GM19099 (cell line): ENCODE data around the gene WIPF1.

Experiments
- POLR2A ChIP-seq: IDR thresholded peaks from 3 replicates; pipeline ENCODE4 v1.6.1; 2011; ENCODE audit warnings: low read depth; ENCODE audit not compliant: insufficient read length; ENCODE audit errors: extremely low read depth

WIPF1 gene

DNA sequence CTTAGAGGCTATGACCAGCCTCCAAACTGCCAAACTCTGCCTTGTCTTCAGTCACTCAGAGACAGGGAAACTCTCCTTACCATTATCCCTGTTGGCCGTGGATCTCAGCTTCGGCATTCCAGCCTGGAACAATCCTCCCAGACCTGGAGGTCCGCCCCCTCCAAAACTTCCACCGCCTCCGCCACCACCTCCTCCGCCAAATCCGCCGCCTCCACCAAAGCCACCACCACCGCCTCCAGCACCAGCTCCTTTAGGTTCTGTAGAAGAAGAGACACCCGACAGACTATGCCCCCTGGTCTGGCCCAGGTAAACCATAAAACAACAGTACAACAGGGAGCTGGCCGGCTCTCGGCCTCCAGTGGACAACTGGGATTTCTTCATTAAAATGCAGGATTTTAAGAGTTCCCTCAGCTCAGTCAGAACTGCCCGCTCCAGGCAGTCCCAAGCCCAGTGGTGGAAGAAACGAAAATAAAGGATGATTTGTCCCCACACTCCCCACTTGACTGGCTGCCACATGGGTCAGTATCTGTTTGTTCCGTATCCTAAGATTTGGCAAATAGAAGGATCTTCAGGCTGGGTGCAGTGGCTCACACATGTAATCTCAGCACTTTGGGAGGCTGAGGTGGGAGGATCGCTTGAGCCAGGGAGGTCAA lies 22.4 kb downstream of the WIPF1 start:
- TF ChIP-seq POLR2A: no peak

DNA sequence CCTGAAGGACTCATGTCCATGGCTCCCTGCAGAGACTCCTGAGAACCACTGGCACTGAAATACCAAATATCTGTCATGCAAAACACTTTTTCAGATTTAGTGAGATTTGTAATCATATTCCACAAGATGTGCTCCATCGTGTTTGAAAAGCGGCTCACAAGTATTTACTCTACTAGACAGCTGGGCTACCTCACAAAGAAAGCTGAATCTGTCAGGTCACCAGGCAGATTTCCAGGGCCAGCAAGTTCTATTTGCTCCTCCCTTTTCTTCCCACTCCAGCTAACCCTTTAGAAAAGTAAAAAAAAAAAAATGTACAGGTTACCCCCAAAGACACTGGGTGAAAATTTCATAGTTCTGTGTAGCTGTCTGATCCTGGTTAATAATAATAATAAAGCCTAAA lies 22.9 kb downstream of the WIPF1 start:
- no peak for TF ChIP-seq POLR2A

- no peak for TF ChIP-seq POLR2A
Observed at GRCh38 chr2:174573621-174574081, 24.0 kb downstream of the WIPF1 start.

- TF ChIP-seq POLR2A: no peak
Observed at GRCh38 chr2:174572556-174572955, 25.0 kb downstream of the WIPF1 start.

DNA sequence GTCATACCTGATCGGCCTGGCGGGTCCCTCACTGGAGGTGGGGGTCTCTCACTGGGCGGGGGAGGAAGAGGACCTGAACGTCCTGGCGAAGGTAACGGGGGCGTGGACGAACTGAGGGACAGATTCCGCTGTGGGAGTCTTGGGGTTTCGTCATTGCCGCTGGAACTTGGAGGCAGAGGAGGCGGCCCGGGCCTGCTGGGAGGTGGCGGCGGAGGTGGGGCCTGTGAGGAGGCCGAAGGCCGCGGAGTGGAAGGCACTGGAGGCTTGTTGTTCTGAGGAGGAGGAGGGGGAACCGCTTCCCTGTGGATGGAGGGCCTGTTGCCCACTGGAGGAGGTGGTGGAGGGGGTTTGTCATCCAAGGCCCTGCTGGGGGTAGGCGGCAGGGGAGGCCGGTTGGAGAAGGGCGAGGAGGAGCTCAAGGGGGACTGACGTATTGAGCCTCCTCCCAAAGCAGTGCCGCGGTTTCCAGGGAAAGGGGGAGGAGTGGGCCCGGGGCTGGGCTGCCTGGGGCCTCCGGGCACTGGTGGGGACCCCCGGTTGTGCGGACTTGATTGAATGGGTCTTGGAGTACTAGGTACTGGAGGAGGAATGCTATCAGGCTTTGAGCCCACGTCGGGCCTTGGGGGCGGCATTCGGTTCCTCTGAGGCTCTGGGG lies 25.8 kb downstream of the WIPF1 start:
- TF ChIP-seq POLR2A: no peak

- TF ChIP-seq POLR2A: no peak
Observed at GRCh38 chr2:174570318-174570958, 27.2 kb downstream of the WIPF1 start.

GRCh38 chr2:174569678-174570077 lies 27.9 kb downstream of the WIPF1 start:
- TF ChIP-seq POLR2A: no peak

- TF ChIP-seq POLR2A: no peak
Observed at GRCh38 chr2:174568425-174568824, 29.2 kb downstream of the WIPF1 start.

DNA sequence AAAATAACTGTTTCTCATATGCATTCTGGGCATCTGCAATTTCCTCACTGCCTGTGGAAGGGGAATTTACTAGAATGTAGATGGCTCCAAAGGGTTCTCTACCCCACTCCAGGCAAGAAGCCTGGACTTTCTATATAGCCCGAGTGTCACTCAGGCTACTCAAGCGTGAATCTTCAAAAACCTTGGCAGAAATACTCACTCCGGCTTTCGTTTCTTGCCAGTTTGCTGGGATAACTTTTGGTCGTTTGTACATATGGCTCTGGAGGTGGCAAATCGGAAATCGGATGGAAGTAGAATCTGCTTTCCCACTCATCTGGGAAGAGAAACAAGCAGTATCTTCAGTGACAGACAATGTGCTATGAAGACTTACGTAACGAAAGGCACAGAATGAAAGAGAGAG lies 30.7 kb downstream of the WIPF1 start:
- TF ChIP-seq POLR2A: no peak

- TF ChIP-seq POLR2A: no peak
Observed at GRCh38 chr2:174563530-174564282, 33.9 kb downstream of the WIPF1 start.

DNA sequence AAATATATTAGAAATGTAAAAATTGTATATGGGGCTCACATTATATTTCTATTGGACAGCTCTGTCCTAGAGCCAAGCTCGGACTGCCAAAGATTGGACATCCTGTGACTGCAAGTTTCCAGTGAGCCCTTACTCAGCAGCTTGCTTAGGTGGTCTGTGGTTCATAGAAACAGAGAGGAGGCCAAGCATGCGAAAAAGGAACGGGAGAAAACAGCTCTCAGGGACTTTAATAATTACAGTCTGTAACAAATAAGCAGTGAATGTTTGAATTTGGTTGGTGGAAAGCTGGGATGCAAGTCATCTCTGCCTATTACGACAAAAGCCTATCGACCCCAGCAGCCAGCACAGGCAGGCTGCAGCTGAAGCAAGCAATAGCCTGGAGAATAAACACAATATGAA lies 35.6 kb downstream of the WIPF1 start:
- no peak for TF ChIP-seq POLR2A

- no peak for TF ChIP-seq POLR2A
Observed at GRCh38 chr2:174561283-174561971, 36.2 kb downstream of the WIPF1 start.

GRCh38 chr2:174560737-174561136 lies 36.9 kb downstream of the WIPF1 start:
- no peak for TF ChIP-seq POLR2A

- no peak for TF ChIP-seq POLR2A
Observed at GRCh38 chr2:174555998-174556397, 41.6 kb downstream of the WIPF1 start.
